A673 (cell line): ENCODE data around the gene YDJC.

Experiments used
- CTCF ChIP-seq: fragments of 300-800, 200-600 bp; sonication (generic); conservative IDR thresholded peaks from 2 replicates; pipeline ENCODE4 v1.5.1; 2017; ENCODE audit warnings: low read depth, mild to moderate bottlenecking, antibody characterized with exemption, low read length, moderate library complexity, mixed read lengths
- EZH2 ChIP-seq: fragments of 200-600 bp; sonication (generic); IDR thresholded peaks from 2 replicates; pipeline ENCODE4 v1.6.1; 2017; ENCODE audit warnings: borderline replicate concordance, low read depth, mild to moderate bottlenecking, mixed read lengths, antibody characterized with exemption, low read length; ENCODE audit not compliant: poor library complexity, severe bottlenecking

GRCh38 chr22:21603973-21604372 lies 25.8 kb downstream of the YDJC start:
- no peak for TF ChIP-seq CTCF
- no peak for TF ChIP-seq EZH2
